ENCODE measurements around the gene FAM199X. TPM values are rescaled to one million over a fixed set of nuclear protein-coding genes. Genes with fewer than 3 reads are reported as not detected.

The FAM199X gene
- total RNA-seq (10 to 100 TPM; 15.3 to 17.2 (median 16.2) TPM), total RNA-seq (25.2 to 91.1 (median 56.2) reads per million in 29 experiments)
- total RNA-seq (2013) = 23.5 TPM

DNA sequence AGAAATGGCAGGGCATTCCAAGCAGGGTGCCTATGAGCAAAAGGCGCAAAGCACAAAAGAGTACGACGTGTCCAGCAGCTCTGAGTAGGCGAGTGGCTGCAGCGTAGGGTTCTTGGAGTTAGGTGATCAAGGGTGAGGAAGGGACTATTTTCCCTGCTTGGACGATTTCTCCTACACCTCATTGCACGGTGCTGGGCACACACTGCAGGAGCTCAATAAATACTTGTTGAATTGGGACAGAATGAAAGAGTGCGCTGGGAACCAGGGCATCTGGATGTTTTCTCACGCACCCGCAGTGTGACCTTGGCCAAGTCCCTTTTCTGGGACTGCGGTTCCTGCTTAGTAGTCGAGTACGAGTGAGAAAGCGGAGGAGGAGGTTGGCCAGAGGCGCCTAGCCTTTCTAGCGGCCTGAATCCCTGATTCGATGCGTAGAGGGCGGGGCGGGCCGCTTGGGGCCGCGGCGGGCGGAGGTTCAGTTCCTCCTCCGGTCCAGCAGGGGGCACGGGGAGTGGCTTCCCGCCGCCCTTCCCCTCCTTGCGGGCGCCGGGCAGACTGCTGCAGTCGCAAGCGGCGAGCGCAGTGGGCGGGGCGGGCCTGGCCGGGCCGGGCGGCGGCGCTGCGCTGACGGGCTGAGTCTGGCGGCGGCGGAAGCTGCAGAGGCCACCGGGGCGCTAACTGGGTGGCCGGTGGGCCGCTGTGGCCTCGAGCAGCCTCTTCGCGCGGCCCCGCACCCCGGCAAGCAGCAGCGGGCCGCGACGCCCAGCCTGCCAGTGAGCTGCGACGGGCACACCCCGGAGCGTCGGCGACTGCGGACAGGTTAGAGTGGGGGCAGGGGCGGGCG lies at the start of gene FAM199X:
FAM199X (plus strand) TSS at position 560 of the 841 bp plus-strand sequence. CDS start 333 bp downstream, outside the sequence.
- no peaks in the 10 kb centered on the region for H3K9me3 Mint-ChIP-seq
- H3K27me3 Mint-ChIP-seq = peaks cover 0 to 17% of the 10 kb centered on the region in 2 donors
- peaks cover 31 to 44% (median 40%) of the 10 kb centered on the region in 3 donors for H3K4me1 Mint-ChIP-seq
- Histone ChIP-seq H3K4me1 (ENCODE audit: control insufficient read depth in 1 of 2, extremely low read depth in 1 of 2, insufficient read depth in 2 of 2, low read length in 2 of 2) (peaks cover 4 to 9% of the 10 kb centered on the region in 2 experiments), H3K36me3 (ENCODE audit: control insufficient read depth in 2 of 2, extremely low read depth in 1 of 2, insufficient read depth in 1 of 2, low read length in 1 of 2) (no peaks in the 10 kb centered on the region), H3K9me3 (no peaks in the 10 kb centered on the region), H3K27me3 (replicated peaks in 1 of 2; ENCODE audit: control insufficient read depth in 2 of 2, extremely low read depth in 1 of 2, insufficient read depth in 2 of 2, low read length in 1 of 2) (no peaks in the 10 kb centered on the region), H3K4me3 (ENCODE audit: control insufficient read depth in 1 of 2, extremely low read depth in 1 of 2, low read length in 1 of 2) (peak within 1 kb of the TSS; percentile 78 to 89), H3K27ac (ENCODE audit: low read length) (peak within 1 kb of the TSS; percentile 64)
- ATAC-seq (replicated peaks in 1 of 4) = peak; percentile 95 to 100 (median 98)
- H3K27ac Mint-ChIP-seq = peak within 1 kb of the TSS; percentile 86 to 93
- H3K36me3 Mint-ChIP-seq = peaks cover 2% of the 10 kb centered on the region
- under 1% methylated on average over 37 of the region's 71 CpGs for WGBS (ENCODE audit: insufficient coverage)
- POLR2A ChIA-PET = interaction anchor here (1.1 to 1.9 kb wide), 2 partner anchors 9 kb away, joined by 4 to 9 read pairs; partner anchors contain the start of gene SLC25A53 (in 2 of the 2)
- peak; percentile 62 to 90 (median 77) for DNase-seq
- CTCF ChIA-PET = interaction anchor here in 1 of 2 donors (0.6 to 1.8 kb wide), 8 partner anchors 9 to 962 kb away, joined by 3 to 22 read pairs (median 3); partner anchors contain the start of gene SLC25A53
- peak within 1 kb of the TSS; percentile 81 to 85 (median 83) for H3K4me3 Mint-ChIP-seq

DNA sequence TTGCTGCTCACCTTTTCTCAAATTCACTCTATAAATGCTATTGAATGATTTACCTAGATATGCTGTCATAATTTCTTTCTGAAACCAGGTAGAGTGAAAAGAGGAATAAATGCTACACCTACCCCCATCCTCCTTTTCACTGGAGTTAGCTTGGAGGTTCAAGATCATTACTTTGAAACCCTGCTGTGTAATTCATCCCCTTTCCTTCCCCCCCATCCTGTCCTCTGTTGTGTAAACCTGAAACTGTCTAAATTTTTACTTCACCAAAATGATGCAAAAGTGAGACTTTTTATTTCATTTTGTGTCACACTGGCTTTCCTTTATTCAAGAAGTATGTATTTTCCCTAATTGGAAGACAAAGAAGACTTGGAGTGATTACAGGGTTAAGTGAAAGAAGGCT lies 48.5 kb upstream of the FAM199X start:
- no peak overlapping the region for H3K4me3 Mint-ChIP-seq
- peaks cover 5 to 14% of the 10 kb centered on the region in 2 experiments for H3K4me1 ChIP-seq (ENCODE audit: control insufficient read depth in 1 of 2, extremely low read depth in 1 of 2, insufficient read depth in 2 of 2, low read length in 2 of 2)

DNA sequence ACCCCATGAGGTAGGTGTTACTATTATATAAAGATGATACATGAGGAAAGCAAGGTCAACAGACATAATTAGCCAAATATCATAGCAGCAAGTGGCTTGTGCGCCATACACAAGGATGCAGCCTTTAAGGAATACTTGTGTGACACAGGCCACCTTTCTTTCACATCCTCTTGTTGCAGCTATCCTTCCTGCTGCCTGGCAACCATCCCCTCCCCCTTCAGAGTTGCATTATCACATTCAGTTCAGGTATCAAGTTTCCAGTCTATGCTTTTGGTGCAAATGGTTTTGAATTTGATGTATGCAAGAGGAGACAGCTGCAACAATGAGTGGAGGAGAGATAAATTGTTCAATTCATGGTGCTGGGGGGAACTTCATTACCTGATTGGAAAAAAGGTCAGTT lies 47.5 kb upstream of the FAM199X start:
- H3K9me3 ChIP-seq = no peaks in the 10 kb centered on the region
- Mint-ChIP-seq H3K36me3 (no peaks in the 10 kb centered on the region), H3K27ac (no peak overlapping the region), H3K4me3 (no peak overlapping the region), H3K4me1 (peaks cover 12 to 34% (median 16%) of the 10 kb centered on the region in 3 donors), H3K9me3 (no peaks in the 10 kb centered on the region), H3K27me3 (peaks cover 0 to 30% of the 10 kb centered on the region in 2 donors)
- no peak for ATAC-seq (replicated peaks in 1 of 4)
- POLR2A ChIA-PET = no interaction called here
- H3K4me1 ChIP-seq (ENCODE audit: control insufficient read depth in 1 of 2, extremely low read depth in 1 of 2, insufficient read depth in 2 of 2, low read length in 2 of 2) = peaks cover 12 to 14% of the 10 kb centered on the region in 2 experiments
- 80% methylated on average over 1 of the region's 1 CpG for WGBS (ENCODE audit: insufficient coverage)
- H3K27ac ChIP-seq (ENCODE audit: low read length) = no peak overlapping the region
- no peaks in the 10 kb centered on the region for H3K27me3 ChIP-seq (replicated peaks in 1 of 2; ENCODE audit: control insufficient read depth in 2 of 2, extremely low read depth in 1 of 2, insufficient read depth in 2 of 2, low read length in 1 of 2)
- no peak for DNase-seq
- H3K4me3 ChIP-seq (ENCODE audit: control insufficient read depth in 1 of 2, extremely low read depth in 1 of 2, low read length in 1 of 2) = no peak overlapping the region
- CTCF ChIA-PET = no interaction called here
- H3K36me3 ChIP-seq (ENCODE audit: control insufficient read depth in 2 of 2, extremely low read depth in 1 of 2, insufficient read depth in 1 of 2, low read length in 1 of 2) = no peaks in the 10 kb centered on the region

More for the DNA sequence above, 48.5 kb upstream of the FAM199X start:
- H3K27ac Mint-ChIP-seq = peak overlapping the region in 1 of 2 donors; percentile 65
- Histone ChIP-seq H3K9me3 (no peaks in the 10 kb centered on the region), H3K36me3 (ENCODE audit: control insufficient read depth in 2 of 2, extremely low read depth in 1 of 2, insufficient read depth in 1 of 2, low read length in 1 of 2) (no peaks in the 10 kb centered on the region), H3K27ac (ENCODE audit: low read length) (no peak overlapping the region), H3K27me3 (replicated peaks in 1 of 2; ENCODE audit: control insufficient read depth in 2 of 2, extremely low read depth in 1 of 2, insufficient read depth in 2 of 2, low read length in 1 of 2) (no peaks in the 10 kb centered on the region), H3K4me3 (ENCODE audit: control insufficient read depth in 1 of 2, extremely low read depth in 1 of 2, low read length in 1 of 2) (no peak overlapping the region)
- CTCF ChIA-PET = no interaction called here
- no peak for ATAC-seq (replicated peaks in 1 of 4)
- no peak for DNase-seq
- POLR2A ChIA-PET = no interaction called here
- H3K9me3 Mint-ChIP-seq = no peaks in the 10 kb centered on the region
- peaks cover 2 to 29% (median 13%) of the 10 kb centered on the region in 3 donors for H3K4me1 Mint-ChIP-seq
- H3K36me3 Mint-ChIP-seq = no peaks in the 10 kb centered on the region
- H3K27me3 Mint-ChIP-seq = peaks cover 0 to 30% of the 10 kb centered on the region in 2 donors

DNA sequence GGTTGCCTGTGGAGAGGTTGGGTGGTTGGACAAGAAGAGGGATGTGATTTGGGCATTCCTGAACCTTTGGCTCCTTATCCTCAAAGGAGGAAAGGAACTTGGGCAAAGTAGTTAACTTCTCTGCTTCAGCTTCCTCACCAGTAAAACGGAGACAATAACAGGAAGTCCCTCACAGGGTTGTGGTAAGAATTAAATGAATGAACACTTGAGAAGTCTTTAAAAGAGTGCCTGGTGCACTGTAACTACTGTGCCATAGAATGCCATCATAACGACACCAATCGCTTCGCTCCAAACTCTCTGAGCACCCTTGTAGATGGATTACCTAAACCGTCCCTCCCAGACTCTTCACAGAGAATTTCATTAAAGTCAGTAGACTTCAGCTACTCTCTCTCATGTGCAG lies 43.4 kb upstream of the FAM199X start:
- CTCF ChIA-PET = interaction anchor here (0.7 kb wide), 3 partner anchors 13 to 659 kb away, joined by 3 to 4 read pairs (median 3); no protein-coding TSS in a partner anchor
- POLR2A ChIA-PET = no interaction called here
- H3K4me1 Mint-ChIP-seq = peaks cover 14 to 37% (median 16%) of the 10 kb centered on the region in 3 donors
- H3K27me3 ChIP-seq (replicated peaks in 1 of 2; ENCODE audit: control insufficient read depth in 2 of 2, extremely low read depth in 1 of 2, insufficient read depth in 2 of 2, low read length in 1 of 2) = no peaks in the 10 kb centered on the region
- 5% methylated on average over 4 of the region's 5 CpGs for WGBS (ENCODE audit: insufficient coverage)
- no peak overlapping the region for H3K27ac ChIP-seq (ENCODE audit: low read length)
- peak in 3 of 35 experiments; percentile 15 to 36 (median 29) for DNase-seq
- no peaks in the 10 kb centered on the region for H3K36me3 Mint-ChIP-seq
- no peak overlapping the region for H3K4me3 ChIP-seq (ENCODE audit: control insufficient read depth in 1 of 2, extremely low read depth in 1 of 2, low read length in 1 of 2)
- ATAC-seq (replicated peaks in 1 of 4) = peak; percentile 75 to 97 (median 93)
- peaks cover 0 to 13% of the 10 kb centered on the region in 2 donors for H3K27me3 Mint-ChIP-seq
- H3K4me3 Mint-ChIP-seq = peak overlapping the region in 1 of 3 donors; percentile 53
- peak overlapping the region; percentile 84 to 87 for H3K27ac Mint-ChIP-seq
- H3K36me3 ChIP-seq (ENCODE audit: control insufficient read depth in 2 of 2, extremely low read depth in 1 of 2, insufficient read depth in 1 of 2, low read length in 1 of 2) = peaks cover 0 to 2% of the 10 kb centered on the region in 2 donors
- peaks cover 10 to 12% of the 10 kb centered on the region in 2 experiments for H3K4me1 ChIP-seq (ENCODE audit: control insufficient read depth in 1 of 2, extremely low read depth in 1 of 2, insufficient read depth in 2 of 2, low read length in 2 of 2)
- H3K9me3 Mint-ChIP-seq = no peaks in the 10 kb centered on the region
- H3K9me3 ChIP-seq = no peaks in the 10 kb centered on the region

DNA sequence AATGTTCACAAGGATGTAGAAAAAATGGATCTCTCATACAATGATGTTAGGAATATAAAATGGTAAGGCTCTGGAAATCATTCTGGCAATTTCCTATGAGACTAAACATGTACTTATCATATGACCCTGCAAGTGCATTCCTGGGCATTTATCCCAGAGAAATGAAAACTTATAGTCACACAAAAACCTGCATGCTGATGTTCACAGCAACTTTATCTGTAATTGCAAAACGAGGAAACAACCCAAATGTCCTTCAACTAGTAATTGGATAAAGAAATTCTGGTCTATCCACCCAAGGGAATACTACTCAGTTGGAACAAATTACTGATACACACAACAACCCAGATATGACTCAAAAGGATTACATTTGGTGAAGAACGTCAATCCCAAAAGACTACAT lies 39.4 kb upstream of the FAM199X start:
- ChIA-PET CTCF (no interaction called here), POLR2A (no interaction called here)
- no peaks in the 10 kb centered on the region for H3K27me3 ChIP-seq (replicated peaks in 1 of 2; ENCODE audit: control insufficient read depth in 2 of 2, extremely low read depth in 1 of 2, insufficient read depth in 2 of 2, low read length in 1 of 2)
- H3K9me3 Mint-ChIP-seq = no peaks in the 10 kb centered on the region
- H3K36me3 Mint-ChIP-seq = peaks cover 10% of the 10 kb centered on the region
- DNase-seq (no peak), ATAC-seq (replicated peaks in 1 of 4) (no peak)
- H3K4me3 ChIP-seq (ENCODE audit: control insufficient read depth in 1 of 2, extremely low read depth in 1 of 2, low read length in 1 of 2) = no peak overlapping the region
- no peaks in the 10 kb centered on the region for H3K9me3 ChIP-seq
- peaks cover 0 to 12% of the 10 kb centered on the region in 2 donors for H3K36me3 ChIP-seq (ENCODE audit: control insufficient read depth in 2 of 2, extremely low read depth in 1 of 2, insufficient read depth in 1 of 2, low read length in 1 of 2)
- H3K27ac ChIP-seq (ENCODE audit: low read length) = no peak overlapping the region
- peaks cover 10 to 12% of the 10 kb centered on the region in 2 experiments for H3K4me1 ChIP-seq (ENCODE audit: control insufficient read depth in 1 of 2, extremely low read depth in 1 of 2, insufficient read depth in 2 of 2, low read length in 2 of 2)
- H3K27ac Mint-ChIP-seq = no peak overlapping the region
- H3K27me3 Mint-ChIP-seq = peaks cover 0 to 15% of the 10 kb centered on the region in 2 donors
- WGBS (ENCODE audit: insufficient coverage) = no CpG with 5 or more reads among the region's 2 CpGs
- peaks cover 14 to 35% (median 16%) of the 10 kb centered on the region in 3 donors for H3K4me1 Mint-ChIP-seq
- no peak overlapping the region for H3K4me3 Mint-ChIP-seq

DNA sequence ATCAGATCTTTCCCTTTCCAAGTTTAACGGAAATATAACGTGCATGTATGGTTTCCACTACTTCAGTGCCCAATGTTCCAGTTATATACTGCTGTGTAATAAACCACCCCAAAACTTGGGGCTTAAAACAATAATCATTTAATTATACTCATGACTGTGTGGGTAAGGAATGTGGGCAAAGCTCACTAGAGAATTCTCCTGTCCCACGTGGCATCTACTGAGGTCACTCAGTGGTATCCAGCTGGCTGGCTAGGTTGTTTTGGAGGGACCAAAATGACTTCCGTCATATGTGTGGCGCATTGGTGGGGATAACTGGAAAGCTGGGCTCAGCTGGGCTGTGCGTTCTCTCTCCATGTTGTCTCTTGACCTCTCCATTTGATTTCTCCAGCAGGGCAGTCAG lies 35.4 kb upstream of the FAM199X start:
- POLR2A ChIA-PET = no interaction called here
- Mint-ChIP-seq H3K4me3 (no peak overlapping the region), H3K36me3 (peaks cover 10% of the 10 kb centered on the region), H3K27me3 (peaks cover 0 to 23% of the 10 kb centered on the region in 2 donors), H3K27ac (no peak overlapping the region), H3K9me3 (no peaks in the 10 kb centered on the region), H3K4me1 (peaks cover 7 to 24% (median 15%) of the 10 kb centered on the region in 3 donors)
- ATAC-seq (replicated peaks in 1 of 4) = no peak
- H3K36me3 ChIP-seq (ENCODE audit: control insufficient read depth in 2 of 2, extremely low read depth in 1 of 2, insufficient read depth in 1 of 2, low read length in 1 of 2) = peaks cover 0 to 10% of the 10 kb centered on the region in 2 donors
- WGBS (ENCODE audit: insufficient coverage) = no CpG with 5 or more reads among the region's 6 CpGs
- H3K4me3 ChIP-seq (ENCODE audit: control insufficient read depth in 1 of 2, extremely low read depth in 1 of 2, low read length in 1 of 2) = no peak overlapping the region
- no peaks in the 10 kb centered on the region for H3K9me3 ChIP-seq
- no peaks in the 10 kb centered on the region for H3K27me3 ChIP-seq (replicated peaks in 1 of 2; ENCODE audit: control insufficient read depth in 2 of 2, extremely low read depth in 1 of 2, insufficient read depth in 2 of 2, low read length in 1 of 2)
- no peak for DNase-seq
- CTCF ChIA-PET = no interaction called here
- peaks cover 0 to 10% of the 10 kb centered on the region in 2 experiments for H3K4me1 ChIP-seq (ENCODE audit: control insufficient read depth in 1 of 2, extremely low read depth in 1 of 2, insufficient read depth in 2 of 2, low read length in 2 of 2)
- H3K27ac ChIP-seq (ENCODE audit: low read length) = no peak overlapping the region

Measured in T-cell (primary cell).